Activated CD4-positive, alpha-beta T cell treated with anti-CD3 and anti-CD28 coated beads, Interleukin-10, Interleukin-2, amounts not matched to agents 100 ng/mL and 50 ng/mL, durations not matched to agents 16 hours and 8 hours (primary cell): ENCODE results near the gene KCNJ16.

Experiments
- DNase-seq: peaks from one replicate; pipeline ENCODE4 v3.0.0-alpha.2; 2020

The KCNJ16 gene

DNA sequence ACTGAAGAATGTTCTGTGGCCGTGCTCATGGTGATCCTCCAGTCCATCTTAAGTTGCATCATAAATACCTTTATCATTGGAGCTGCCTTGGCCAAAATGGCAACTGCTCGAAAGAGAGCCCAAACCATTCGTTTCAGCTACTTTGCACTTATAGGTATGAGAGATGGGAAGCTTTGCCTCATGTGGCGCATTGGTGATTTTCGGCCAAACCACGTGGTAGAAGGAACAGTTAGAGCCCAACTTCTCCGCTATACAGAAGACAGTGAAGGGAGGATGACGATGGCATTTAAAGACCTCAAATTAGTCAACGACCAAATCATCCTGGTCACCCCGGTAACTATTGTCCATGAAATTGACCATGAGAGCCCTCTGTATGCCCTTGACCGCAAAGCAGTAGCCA is 57.5 kb downstream of the KCNJ16 start:
- DNase-seq = no peak

DNA sequence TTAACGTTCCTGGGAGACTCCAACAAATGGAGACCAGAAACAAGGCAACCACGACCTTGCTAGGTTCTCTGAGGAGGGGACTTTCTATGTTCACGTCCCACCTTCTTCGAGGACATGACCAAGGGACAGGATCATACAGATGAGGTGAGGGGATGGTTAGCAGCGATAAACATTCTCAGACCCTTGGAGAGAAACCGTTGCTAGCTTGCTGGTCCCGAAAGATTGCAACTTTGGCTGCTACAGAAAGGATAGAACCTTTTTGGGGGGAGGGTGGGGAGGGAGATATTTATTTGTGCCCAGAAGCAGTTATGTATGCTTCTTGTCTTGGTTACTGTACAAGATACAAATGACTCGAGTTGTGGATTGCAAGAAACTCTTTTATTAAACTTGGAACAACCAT is 59.0 kb downstream of the KCNJ16 start:
- no peak for DNase-seq

DNA sequence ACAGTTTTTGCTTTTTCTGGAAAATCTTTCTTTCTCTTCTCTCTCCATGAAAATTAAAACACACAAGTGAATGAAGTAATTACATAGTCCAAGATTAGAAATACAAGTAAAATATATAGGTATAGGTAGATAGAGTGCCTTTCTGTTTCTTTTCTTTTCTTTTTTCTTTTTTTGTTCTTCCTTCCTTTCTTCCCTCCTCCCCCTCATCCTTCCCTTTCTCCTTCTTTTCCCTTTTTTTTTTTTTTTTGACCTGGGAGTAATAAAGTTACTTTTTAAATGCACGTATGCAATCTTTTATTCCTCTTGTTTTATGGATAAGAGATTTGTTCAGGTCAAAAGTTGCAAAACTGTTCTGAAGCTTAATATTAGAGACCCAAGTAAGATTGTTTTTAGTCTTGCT is 59.8 kb downstream of the KCNJ16 start:
- DNase-seq = no peak

DNA sequence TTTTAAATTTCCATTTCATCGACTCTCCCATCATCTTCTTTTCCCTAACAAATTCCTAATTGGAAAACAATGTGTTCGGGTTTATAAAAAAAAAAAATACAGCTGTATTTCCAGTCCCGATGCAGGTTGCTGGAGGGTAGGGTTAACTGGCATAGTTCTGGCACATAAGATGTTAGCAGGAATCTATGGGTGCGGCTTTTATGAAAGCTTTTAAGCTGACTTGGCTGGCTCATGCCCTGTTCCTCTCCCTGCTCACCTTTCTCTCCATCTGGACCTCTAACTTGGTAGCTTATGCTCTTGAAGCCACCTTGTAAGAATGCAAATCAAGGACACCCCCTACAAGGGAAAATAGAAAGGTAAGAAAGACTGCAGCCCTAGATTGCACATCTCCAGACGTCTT is 61.1 kb downstream of the KCNJ16 start:
- DNase-seq = no peak

DNA sequence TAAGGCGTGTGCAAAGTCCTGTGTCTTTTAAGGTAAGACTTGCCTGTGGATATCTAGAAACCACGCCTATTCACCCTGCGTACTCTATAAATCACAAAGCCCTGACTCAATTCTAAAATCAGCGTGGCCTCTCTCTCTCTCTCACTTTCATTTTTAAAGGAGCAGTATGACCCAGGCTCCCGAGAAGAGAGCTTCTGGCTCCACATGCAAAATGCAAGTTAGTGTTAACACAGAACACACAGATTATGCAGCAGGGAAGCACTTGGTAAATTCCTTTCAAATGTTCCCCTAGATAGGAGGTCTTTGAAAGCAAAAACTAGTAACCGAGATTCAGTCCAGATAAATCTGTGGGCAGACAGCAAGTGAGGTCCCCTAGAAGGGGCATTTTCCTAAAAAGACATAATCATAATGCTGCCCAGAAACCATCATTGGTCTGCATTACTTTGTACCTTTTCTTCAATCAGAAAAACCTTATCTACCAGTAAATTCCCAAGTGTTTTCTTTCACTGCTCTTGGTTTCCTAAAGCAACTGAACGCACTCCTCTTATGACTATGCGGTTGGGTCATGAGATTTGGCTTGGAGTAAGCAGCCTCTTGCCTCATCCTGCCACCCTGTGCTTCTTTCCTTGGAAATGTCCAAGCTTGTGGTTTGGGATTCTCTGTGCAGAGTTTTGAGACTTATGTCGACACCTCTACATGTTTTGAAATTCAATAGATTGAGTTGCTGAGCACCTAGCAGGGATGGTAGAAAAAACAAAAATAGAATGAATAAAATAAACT is 62.6 kb downstream of the KCNJ16 start:
- DNase-seq = peak; percentile 89

DNA sequence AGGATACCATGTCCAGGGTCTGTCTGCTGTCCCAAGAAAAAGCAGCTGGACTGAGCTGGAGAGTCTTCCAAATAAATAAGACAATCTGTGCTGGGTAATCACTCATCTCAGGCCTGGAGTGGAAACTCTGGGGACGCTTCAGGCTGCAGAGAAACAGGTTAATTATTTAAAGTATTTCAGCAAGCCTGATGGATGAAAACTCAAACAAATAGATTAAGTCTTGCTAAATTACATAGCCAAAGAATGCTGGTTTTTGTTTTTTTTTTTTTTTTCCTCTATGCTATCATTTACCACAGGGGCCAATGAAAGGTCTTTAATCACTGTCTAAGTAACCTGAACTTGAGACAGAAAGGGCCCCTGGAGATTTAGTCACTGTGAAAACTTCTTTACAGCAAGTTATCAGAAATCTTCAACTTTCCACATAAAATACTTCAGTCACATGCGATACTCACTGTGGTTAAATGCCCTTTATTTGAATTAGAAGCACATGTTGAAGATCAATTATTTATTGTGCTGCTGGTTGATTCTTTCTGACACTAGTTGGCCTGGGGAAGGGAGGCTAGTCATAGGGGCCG is 63.4 kb downstream of the KCNJ16 start:
- no peak for DNase-seq

DNA sequence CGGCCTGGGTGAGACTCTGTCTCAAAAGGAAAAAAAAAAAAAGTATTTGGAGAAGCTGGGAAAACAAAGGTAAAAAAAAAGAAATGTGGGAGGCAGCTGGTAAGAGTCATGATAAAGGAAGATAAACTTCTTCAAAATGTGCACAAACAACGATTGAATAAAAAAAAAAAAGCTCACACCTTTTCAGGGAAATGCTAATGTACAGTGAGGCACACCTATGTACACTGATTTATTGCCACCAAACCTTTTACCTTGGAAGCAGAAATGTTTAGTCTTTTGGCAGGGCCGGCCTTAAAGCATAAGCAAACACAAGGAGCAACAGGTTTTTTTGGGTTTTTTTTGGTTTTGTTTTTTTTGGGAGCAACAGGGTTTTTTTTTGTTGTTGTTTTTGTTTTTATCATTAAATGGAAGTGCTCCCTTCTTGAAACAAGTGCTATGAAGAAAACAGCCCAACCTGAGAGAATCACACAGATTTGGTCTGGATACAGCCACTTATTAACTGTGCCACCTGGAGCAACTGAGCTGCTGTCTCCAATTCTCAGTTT is 64.5 kb downstream of the KCNJ16 start:
- no peak for DNase-seq

DNA sequence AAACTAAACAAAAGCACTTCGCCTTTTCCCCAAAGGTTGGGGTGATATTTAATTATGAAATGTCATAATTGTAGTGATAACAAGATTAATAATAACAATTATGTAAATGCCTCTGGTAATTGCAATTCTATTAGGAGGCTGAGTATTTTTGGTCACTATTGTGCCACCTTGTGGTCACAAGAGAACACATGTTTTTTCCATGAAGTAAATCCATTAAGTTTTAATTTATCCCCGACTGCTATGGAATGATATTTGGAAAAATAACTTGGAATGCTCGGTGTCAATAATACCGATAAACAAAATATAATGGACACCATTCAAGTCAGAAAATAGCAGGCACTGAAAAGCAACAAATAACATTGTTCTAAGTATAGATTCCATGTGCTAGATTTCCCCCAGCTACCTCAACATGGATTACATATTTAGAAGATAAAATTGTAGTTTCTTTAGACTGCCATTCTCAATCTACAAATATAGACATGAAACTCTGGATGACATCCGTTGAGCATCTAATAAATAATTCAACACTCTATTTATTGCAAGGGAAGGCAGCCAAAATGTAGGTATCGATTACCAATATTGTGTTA is 69.3 kb downstream of the KCNJ16 start:
- DNase-seq = peak; percentile 16

DNA sequence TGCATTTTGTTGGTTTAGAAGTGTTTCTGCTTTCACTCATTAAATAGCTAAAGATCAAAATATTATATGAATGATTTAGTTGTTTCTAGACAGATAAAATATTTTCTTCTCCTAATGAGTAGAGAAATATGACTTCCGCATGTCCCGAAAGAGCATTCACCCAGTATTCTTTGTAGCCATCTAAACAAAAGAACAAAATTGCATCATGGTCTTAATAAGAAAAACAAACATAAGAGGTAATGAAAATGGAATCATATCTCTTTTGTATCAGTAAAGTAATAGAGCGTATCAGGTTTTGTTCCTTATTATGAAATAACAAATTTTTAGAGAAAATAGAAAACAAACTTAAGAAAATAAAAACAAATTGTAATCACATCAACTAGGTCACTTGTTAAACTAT is 78.2 kb downstream of the KCNJ16 start:
- no peak for DNase-seq

DNA sequence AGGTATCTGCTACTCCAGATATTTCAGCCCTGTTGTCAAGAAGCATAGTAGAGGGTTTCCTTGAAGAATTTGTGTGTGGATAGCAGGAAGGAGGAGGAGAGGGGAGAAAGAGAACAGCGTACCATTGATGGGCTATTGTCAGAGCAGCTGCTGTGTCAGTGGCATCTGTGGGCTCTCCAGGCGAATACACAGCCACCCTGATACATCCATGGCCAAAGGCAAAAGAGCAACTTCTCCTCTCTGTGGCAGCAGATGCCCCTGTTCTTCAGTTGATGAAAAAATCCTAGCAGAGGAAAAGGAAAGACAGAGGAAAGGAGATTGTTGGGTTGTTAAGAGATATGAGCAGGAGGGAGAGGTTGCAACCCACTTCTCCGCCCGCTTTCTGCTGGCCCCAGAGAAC is 82.1 kb downstream of the KCNJ16 start:
- DNase-seq = no peak

DNA sequence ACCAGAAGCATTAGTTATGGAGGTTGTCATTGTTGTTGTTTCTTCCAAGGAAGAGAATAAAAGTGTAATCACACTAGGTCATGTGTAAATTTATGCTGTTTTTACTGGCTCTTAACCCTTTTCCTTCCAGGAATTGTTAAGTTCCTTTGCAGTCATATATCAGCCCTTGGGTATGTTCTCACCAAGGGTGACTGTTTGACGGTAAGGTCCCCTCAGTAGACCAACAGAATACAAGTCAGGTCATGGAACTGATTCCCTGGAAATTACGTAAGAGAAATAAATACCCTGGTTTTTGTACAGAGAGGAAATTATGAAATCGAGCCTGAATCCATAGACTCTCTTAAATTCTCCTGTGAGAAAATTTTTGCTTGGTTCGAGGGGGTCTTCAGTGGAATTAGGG is 83.2 kb downstream of the KCNJ16 start:
- no peak for DNase-seq

DNA sequence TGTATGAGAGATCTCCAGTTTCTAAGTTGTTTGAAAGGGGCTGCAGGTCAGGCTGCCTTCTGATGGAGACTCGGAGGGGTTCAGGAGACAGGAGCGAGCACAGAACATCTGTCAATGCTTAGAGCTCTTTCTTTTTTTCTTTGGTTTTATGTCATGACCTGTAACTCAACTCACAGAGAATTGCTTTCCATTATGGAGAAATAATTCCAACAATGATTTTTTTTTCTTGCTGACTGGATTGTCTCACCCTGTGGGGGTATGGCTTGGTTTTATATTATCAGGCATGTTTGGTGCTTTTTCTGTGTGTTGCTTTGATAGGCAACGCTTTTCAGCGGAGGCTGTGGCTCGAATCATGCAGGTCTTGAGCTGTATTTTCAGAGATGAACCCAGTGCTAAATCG is 83.6 kb downstream of the KCNJ16 start:
- no peak for DNase-seq

DNA sequence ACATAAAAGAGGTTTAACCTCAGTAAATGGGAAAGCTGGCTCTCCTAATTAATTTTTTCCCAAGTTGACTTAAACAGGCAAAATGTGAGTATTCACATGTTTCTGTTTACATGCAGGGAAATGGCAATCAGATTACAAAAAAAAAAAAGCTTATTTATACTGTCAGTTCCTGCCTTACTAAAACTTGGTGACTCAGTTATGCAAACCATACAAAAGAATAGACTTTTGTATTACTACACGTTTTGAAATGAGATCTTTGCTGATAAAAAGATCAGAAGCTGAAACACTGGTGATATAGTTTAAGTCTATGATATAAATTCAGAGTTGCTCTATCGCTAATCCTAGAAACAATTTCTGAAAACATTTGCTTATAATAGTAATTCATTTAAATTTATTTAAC is 85.0 kb downstream of the KCNJ16 start:
- no peak for DNase-seq

DNA sequence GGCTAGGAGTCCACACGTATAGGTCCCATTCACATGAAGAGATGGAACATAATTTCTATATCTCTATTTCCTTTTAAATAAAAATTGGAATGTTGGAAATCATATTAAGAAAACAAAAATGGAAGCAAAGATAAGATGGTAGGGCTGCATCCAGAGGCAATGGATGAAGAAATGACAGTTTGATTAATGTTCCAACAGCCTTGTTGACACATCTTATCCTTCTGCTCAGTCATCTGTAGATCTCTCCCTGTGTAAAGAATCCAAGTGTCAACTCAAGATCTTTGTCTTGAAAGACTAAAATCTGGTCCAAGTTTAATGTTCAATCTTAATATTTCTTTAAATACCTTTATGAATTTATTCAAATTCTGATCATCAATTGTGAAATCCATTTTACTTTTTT is 86.5 kb downstream of the KCNJ16 start:
- no peak for DNase-seq

DNA sequence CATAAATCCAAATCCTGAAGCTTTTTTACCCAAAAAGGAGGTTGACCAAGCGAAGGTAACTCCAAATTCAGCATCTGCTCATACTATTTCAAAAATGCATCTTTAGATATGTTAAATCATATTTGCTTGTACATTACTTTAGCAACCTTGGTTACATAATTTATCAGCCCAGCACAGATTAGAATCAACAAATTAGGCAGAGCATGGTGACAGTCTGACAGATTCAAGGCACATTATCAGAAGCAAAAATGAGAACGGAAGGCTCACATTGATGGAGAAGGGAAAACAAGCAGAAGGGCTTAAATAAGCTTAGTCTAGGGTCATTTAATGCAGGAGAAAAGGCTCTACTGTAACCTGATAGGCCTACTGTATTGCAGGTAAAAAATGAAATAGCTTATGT is 90.4 kb downstream of the KCNJ16 start:
- no peak for DNase-seq

DNA sequence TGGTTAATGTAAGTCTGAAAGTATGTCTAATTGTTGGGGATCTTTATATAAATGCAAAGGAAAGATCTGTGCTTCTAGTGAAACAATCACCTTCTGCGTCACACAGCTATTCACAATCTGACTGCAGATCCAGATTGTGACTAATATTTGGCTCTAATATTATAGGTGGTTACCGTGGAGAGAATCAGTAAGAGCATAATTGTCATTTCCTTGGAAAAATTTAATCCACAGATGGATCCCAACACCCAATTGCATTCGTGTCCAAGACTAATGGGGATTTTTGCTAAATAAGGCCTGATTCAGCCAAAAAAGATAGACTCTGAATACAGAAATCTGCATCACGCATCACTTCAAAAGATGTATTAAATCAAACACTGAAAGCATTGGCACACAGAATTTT is 91.6 kb downstream of the KCNJ16 start:
- no peak for DNase-seq

DNA sequence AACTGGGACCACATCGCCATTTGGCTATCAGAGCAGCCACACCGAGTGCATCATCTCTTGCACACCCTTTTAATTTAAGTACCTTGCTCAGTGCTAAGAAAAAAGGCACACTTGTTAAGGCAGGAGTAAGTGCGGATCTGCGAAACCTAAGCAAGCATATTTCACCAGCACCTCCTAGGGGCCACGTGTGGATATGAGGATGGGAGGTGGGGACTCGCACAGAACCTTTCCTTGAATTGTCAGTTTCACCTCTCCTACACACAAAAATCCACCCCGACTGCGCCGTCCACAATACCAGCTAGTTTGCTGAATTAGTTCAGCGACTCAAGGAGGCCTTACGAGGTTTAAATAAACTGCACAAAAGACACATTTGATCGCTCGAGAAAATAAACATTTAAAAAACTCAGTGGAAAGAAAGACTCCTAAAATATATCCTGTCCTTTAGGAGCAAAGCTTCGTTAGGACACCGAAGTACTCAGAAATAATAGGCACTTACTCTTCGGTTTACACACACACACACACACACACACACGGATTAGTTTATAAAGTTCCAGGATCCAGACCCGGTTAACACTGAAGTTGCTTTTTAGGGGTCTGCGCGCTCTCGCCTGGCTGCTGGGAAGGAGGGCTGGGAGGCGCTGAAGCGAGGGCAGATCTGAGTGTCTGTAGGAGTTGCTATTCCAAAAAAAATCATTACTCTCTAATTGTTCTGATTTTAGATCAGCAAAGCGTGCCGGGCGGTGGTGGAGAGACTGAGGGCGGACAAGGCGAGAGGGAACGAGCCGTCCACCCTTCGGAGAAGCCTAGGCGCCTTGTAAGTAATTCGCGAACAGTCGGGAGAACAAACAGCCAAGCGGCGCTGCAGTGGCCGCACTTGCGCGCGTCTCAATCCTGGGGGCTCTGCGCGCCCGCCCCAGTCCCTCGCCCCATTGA is 93.3 kb downstream of the KCNJ16 start:
- peak; percentile 36 for DNase-seq

DNA sequence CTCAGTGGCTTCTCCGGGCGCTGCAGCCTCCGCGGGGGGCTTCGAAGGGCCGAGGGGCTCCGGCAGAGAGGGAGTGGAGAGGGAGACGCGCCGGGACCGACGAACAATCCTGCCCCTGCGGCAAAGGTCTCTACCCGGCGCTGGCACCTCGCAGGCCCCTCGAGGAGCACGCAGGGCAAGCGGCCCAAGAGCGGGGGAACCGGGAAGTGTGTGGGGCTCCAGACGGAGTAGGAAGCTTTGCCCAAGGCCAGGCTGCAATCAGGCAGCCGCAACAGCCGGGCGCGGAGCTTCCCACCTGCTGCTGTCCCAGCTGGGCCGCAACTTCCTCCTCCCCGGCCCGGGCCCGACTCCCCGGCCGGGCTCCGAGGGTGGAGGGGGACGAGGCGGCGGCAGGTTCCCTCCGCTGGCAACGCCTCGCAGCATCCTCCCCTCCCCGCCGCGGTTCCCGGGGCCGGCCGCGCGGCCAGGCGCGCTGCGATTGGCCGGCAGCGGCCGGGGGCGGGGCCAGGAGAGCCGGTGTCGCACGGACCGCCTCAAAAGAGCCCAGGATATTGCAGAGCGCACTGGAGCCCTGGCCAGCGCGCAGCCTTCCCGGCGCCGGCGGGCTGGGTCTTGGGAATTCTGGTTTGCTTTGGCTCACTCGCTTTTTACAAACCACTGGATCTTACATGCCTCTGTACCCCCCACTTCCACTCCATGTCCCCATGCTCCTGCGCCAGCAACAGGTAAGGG is 94.1 kb downstream of the KCNJ16 start, which contains the start of gene KCNJ2:
Gene KCNJ2 (plus strand): TSS at position 556 of the 732 bp plus-strand sequence. CDS start 5,508 bp downstream, outside the sequence.
- DNase-seq = peak; percentile 71

DNA sequence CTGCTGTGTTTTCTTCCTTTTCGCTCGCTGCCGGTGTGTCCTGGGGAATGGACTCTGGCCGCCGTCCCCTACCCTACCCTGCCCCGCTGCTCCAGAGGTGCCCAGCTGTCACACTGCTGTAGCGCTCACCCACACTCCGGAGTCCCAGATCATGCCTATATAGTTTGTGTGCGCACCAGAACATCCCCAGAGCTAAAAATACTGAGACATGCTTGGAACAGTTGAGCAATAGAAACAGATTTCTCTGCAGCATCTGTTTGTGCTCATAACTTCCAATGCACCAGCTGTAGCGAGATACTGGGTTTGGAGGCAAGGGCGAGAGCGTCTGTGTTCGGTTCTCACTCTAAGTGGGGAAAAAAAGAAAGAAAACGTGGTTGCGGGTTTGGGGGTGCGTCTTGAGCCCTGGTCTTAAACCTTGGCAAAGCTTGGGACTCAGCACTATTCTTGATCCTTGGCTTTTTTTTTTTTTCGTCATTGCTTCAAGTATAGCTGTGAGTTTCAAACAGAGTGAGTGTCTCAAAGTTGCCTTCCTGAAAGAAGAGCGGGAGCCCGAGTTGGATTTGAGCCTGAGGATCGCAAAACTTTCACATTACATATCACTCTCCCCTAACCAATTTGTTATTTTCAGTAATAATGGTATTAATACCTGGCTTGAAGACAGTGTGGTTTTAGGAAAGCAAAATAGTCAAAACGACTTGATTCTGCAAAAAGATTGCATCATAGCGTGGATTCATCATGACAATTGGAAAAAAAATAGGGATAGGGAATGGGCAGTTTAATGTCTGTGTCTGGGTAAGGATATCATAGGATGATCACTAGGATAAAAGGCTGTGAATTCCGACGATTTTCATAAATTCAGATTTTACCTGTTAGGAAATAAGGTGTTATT is 94.9 kb downstream of the KCNJ16 start:
- no peak for DNase-seq

DNA sequence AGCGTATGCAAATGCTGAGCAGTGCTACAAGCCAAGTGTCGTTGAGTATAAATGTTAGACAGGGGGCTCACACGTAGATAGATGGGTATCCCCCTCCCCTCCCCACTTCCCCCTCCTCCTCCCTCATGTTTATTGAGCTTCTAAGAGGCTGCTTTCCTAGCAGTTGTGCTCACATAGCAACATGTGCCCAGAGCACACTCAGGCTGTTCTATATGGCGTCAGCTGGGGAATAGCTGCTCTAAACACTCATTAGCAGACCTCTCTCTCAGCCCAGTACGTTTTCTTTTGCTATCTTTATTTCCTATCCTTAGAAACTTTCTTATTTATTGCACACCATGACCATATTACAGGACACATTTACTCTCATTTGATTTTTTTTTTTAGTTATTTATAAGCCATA is 96.1 kb downstream of the KCNJ16 start:
- no peak for DNase-seq

DNA sequence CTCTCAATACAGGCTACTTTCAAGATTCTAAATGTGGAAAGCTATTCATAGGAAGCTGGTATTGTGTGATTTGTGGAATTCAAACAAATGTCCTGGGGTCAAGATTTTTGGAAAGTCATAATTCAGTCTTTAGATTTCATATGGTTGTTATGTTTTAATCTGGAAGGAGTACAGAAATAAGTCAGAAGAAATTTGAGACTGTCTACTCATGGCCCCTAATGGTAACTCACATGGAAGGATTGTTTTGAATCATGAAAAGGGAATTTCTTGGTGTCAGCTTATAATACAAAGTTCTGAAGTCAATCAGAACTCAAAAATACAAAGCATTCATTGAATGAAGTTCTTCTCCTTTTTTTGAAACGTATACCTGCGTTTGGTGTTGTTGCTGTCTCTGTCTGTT is 97.4 kb downstream of the KCNJ16 start:
- DNase-seq = no peak
